Upper lobe of right lung (tissue), 1 donor: ENCODE results near the gene TMEM63C. TPM values are rescaled to one million over a fixed set of nuclear protein-coding genes. Genes with fewer than 3 reads are reported as not detected.
"Not testable (repeated sequence)": the region's sequence is repeated elsewhere in the genome, so short reads cannot be mapped to it uniquely, and the experiment has no call there.

Experiments
- ATAC-seq: fragments of 200-7000 bp; cut with Tn5 transposase; one replicate; pipeline ENCODE4 v1.9.1; 2020; ENCODE audit warnings: mild to moderate bottlenecking, moderate library complexity
- DNase-seq: peaks from one replicate; pipeline ENCODE4 v3.0.0-alpha.2; 2020
- H3K27ac ChIP-seq: fragments of 200-600 bp; one replicate; pipeline ENCODE4 v1.8.0; 2022
- H3K27me3 ChIP-seq: fragments of 200-600 bp; one replicate; pipeline ENCODE4 v1.8.0; 2022; ENCODE audit warnings: mild to moderate bottlenecking
- H3K36me3 ChIP-seq: fragments of 200-600 bp; one replicate; pipeline ENCODE4 v1.8.0; 2022
- H3K4me1 ChIP-seq: fragments of 200-600 bp; one replicate; pipeline ENCODE4 v1.8.0; 2022
- H3K4me3 ChIP-seq: fragments of 200-600 bp; one replicate; pipeline ENCODE4 v1.8.0; 2022; ENCODE audit warnings: mild to moderate bottlenecking
- H3K9me3 ChIP-seq: fragments of 200-600 bp; one replicate; pipeline ENCODE4 v1.8.0; 2022
- intact Hi-C: fragments of 100-400 bp; cut with DNase I; formaldehyde crosslinking; loops from one replicate; pipeline ENCODE4 v1.11.0; 2022
- total RNA-seq: library from RNA; stranded (reverse); fragmentation: NEBNext Ultra II Directional; extraction: Animal tissue kit (Norgen Biotek cat#: 25700); gene quantifications from one replicate; pipeline ENCODE4 v1.2.1, GENCODE V29; 2021
- TF ChIP-seq, protein P1 (sequence below): fragments of 200-600 bp; IDR thresholded peaks from one replicate; pipeline ENCODE4 v1.8.0; 2022; ENCODE audit warnings: antibody characterized with exemption
- donor health status: DM: no; HTN: yes; CAD: no; lungs with severe emphysema.

TMEM63C gene
- total RNA-seq, 1 donor from 2014 or later: 0.06 TPM

DNA sequence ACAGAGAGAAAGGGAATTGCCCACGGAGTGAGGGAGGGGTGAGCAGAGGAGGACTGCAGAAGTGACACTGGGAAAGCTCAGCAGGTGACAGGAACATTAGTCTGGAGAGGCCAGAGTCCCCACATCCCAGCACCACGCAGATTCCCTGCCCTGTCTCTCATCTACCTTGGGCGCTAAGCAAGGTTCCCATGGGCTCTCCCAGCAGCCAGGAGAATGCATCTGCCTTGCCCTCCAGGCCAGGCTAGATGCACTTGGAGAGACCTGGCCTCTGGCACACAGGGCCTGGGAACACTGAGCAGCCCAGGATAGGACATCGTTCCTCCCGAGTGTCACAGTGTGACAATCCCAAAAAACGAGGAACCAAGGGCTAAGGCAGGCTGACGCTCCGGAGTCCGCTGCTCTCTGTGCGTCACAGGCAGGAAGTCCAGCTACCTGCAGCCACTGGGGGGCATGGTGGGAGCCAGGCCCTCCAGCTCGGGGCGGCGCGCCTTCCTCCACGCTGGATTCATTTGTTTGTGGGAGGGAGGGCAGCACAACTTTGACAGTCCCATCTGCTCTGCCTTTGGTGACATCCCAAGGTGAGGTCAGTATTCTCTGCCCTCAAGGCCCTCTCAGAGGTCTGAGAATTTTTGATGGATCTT lies 94.8 kb downstream of the TMEM63C start:
- DNase-seq (no peak), ATAC-seq (no peak)
- Histone ChIP-seq H3K36me3 (peaks cover 24% of the 10 kb centered on the region), H3K27ac (no peak overlapping the region), H3K27me3 (peaks cover 9% of the 10 kb centered on the region), H3K9me3 (no peaks in the 10 kb centered on the region), H3K4me3 (no peak overlapping the region), H3K4me1 (no peaks in the 10 kb centered on the region)
- TF ChIP-seq, protein P1, sequence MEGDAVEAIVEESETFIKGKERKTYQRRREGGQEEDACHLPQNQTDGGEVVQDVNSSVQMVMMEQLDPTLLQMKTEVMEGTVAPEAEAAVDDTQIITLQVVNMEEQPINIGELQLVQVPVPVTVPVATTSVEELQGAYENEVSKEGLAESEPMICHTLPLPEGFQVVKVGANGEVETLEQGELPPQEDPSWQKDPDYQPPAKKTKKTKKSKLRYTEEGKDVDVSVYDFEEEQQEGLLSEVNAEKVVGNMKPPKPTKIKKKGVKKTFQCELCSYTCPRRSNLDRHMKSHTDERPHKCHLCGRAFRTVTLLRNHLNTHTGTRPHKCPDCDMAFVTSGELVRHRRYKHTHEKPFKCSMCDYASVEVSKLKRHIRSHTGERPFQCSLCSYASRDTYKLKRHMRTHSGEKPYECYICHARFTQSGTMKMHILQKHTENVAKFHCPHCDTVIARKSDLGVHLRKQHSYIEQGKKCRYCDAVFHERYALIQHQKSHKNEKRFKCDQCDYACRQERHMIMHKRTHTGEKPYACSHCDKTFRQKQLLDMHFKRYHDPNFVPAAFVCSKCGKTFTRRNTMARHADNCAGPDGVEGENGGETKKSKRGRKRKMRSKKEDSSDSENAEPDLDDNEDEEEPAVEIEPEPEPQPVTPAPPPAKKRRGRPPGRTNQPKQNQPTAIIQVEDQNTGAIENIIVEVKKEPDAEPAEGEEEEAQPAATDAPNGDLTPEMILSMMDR: no peak
- intact Hi-C loops: no loop called here

DNA sequence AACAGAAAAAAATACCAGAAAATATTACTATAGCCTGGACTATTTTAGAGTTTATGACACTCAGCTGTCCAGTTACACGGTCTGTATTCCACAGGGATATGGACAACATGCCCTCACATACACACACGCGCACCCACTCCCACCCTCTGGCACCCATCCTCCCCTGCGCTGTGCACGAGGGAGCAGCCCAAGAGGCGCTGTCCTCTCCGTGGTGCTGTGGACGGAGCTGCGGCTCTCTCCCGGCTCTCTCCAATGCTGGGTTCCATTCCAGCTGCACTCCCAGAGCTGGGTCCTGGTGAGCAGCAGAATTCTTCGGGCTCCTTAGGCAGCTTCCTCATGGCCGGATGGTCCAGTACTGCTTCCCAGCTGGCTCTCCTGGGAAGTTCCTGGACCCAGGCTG lies 95.4 kb downstream of the TMEM63C start:
- Histone ChIP-seq H3K27ac (no peak overlapping the region), H3K36me3 (peaks cover 30% of the 10 kb centered on the region), H3K4me3 (no peak overlapping the region), H3K27me3 (peaks cover 4% of the 10 kb centered on the region), H3K4me1 (no peaks in the 10 kb centered on the region), H3K9me3 (no peaks in the 10 kb centered on the region)
- TF ChIP-seq, protein P1: no peak
- ATAC-seq (no peak), DNase-seq (no peak)
- intact Hi-C loops: no loop called here

GRCh38 chr14:77278461-77279230 lies 97.0 kb downstream of the TMEM63C start:
- Histone ChIP-seq H3K9me3 (no peaks in the 10 kb centered on the region), H3K4me3 (no peak overlapping the region), H3K4me1 (no peaks in the 10 kb centered on the region), H3K36me3 (peaks cover 46% of the 10 kb centered on the region), H3K27me3 (no peaks in the 10 kb centered on the region), H3K27ac (no peak overlapping the region)
- DNase-seq (no peak), ATAC-seq (no peak)
- intact Hi-C loops: no loop called here
- TF ChIP-seq, protein P1: no peak

- H3K4me1 ChIP-seq: no peaks in the 10 kb centered on the region
- intact Hi-C loops: no loop called here
- DNase-seq (no peak), ATAC-seq (no peak)
- H3K9me3 ChIP-seq: no peaks in the 10 kb centered on the region
- no peaks in the 10 kb centered on the region for H3K27me3 ChIP-seq
- H3K36me3 ChIP-seq: peaks cover 57% of the 10 kb centered on the region
- H3K4me3 ChIP-seq: no peak overlapping the region
- H3K27ac ChIP-seq: no peak overlapping the region
- TF ChIP-seq, protein P1: no peak
Observed at GRCh38 chr14:77279719-77280118, 98.1 kb downstream of the TMEM63C start.

DNA sequence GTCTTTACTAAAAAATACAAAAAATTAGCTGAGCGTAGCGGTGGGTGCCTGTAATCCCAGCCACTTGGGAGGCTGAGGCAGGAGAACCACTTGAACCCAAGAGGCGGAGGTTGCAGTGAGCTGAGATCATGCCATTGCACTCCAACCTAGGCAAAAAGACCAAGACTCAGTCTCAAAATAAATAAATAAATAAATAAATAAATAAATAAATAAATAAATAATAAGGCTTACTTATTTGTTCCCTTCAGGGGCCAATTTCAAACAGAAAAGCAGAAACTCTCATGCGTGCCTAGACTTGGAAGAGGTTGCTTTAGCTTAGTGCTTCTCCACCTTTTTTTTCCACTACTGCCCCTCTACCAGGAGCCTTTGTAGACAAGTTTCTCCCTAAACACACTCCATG lies 99.3 kb downstream of the TMEM63C start:
- DNase-seq, H3K27me3 ChIP-seq, H3K9me3 ChIP-seq, H3K4me1 ChIP-seq, H3K27ac ChIP-seq, intact Hi-C loops, H3K4me3 ChIP-seq, ATAC-seq: not testable (repeated sequence)
- H3K36me3 ChIP-seq: peaks cover 68% of the 10 kb centered on the region

DNA sequence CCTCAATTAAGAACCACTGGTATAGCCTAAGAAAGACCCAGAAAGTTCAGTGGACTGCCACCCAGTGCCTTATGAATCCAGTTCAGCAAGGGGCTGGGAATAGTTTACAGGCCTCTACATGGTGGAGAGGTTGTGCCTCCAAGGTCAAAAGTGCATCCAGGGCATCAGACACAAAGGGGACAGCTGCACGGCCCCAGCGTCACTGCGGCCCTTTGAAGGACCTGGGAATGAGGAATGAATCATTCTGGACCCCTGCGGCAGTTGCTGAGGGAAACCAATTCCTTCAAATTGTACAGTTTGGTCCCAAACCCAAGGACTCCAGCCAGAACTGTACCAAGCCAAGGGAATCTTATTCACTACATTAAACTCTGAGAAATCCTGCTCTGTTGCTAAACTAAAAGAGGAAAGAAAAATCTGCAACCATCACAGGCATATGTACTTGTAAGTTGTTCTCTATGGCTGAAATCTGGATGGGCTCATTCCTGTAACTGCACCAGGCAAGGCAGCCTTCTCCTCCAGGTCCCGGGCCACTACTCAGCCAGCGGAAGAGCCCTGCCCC lies 100.3 kb downstream of the TMEM63C start:
- TF ChIP-seq, protein P1: no peak
- peaks cover 78% of the 10 kb centered on the region for H3K36me3 ChIP-seq

More for the DNA sequence above, 100.3 kb downstream of the TMEM63C start:
- DNase-seq (no peak), ATAC-seq (no peak)
- Histone ChIP-seq H3K9me3 (no peaks in the 10 kb centered on the region), H3K27ac (no peak overlapping the region), H3K4me1 (no peaks in the 10 kb centered on the region), H3K4me3 (no peak overlapping the region), H3K27me3 (no peaks in the 10 kb centered on the region)
- intact Hi-C loops: no loop called here
